HG02885 (cell line): ENCODE data around the gene ADIG.

Experiments
- ATAC-seq: cut with Tn5 transposase; IDR thresholded peaks from one replicate; pipeline ENCODE4 v1.9.1; 2021; ENCODE audit warnings: mild to moderate bottlenecking; ENCODE audit not compliant: unreplicated experiment, poor library complexity

The ADIG gene

DNA sequence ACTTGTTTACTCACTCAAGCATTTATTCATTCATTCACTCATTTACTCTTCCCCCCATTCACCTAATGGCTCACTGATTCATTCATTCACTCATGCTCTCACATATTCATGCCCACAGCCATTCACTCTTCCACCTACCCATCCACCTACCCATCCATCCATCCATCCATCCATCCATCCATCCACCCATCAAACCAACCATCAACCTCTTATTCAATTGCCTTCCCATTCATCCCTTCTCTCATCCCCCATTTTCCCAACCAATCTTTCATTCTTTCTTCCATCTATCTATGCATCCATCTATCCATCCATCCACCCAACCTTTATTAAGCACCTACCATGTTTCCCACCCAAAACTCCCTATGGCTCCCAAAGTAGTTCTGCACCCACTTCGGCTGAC, 19.1 kb downstream of the ADIG start:
- no peak for ATAC-seq

DNA sequence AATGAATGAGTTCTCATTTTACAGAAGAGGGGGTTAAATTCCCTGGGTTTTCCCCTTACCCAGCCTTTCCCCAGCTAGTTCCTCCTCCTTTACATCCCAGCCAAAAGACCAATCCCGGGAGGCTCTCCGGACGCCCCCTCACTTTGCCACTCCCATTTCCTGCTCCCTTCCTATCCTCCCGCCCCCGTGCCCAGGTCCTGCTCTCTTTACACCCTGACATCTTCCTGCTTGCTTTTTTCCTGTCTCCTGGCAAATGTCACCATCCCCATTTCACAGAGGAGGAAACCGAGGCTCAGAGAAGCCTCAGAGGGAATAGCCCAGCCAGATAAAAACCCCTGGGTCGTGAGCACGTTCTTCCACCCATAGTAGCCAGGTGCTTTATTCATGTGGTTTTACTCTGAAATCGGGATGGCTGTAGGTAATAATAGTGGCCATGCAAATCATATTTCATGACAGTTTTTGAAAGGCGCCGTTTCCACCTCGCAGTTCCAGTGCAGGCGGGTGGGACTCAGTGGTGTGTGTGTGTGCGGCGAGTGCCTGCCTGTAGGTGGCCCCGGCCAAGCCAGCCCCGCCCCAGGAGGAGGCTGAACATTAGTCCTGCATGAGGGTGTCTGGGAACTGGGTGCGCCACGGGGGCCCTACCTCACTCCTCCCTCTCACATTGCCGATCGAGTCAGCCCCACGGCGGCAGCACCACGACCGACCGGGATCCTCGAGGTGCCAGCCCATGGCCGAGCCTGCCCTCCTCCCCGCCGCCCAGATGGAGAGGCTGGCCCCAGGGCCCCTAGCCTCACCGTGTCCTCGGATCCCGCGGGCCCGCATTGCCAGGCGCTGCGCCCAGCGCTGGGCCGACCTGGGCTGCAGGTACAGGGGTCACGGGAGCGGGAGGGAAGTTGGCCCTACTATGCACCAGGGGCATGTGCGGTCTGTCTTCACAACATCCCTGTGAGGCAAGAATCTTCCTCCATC, 20.5 kb downstream of the ADIG start, which contains the start of gene ARHGAP40:
TSS of gene ARHGAP40 (plus strand) at position 594 of the 969 bp plus-strand sequence.
- ATAC-seq, result peak; percentile 48

DNA sequence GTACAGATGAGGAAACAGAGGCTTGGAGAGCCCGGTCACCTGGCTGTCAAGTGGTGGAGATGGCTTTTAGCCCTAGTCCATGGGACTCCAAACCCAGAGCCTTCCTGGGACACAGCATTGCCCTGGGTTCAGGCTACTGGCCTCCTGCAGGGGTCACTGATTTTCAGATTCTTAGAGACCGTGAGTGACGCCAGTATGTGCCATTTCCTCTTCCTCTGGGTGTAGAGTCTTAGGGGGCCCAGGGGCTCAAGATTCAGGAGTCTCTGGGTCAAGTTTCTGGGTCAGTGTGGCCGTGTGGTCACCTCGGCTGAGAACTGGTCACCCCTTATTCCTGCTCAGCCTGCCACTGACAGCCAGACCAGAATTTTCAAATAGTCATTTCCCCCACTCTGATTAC, 21.2 kb downstream of the ADIG start:
- no peak for ATAC-seq

DNA sequence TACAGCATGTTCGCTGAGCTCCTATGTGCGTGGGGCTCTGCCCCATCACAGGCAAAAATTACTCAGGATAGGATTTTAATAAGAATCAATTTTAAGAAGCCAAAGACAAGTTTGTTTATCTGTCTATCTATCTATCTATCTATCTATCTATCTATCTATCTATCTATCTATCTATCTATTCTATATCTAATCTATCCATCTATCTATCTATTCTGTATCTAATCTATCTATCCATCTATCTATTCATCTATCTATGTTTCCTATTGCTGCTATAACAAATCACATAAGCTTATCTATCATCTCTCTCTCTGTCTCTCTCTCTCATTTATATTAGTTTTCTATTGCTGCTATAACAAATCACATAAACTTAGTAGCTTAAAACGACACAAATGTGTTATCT, 22.3 kb downstream of the ADIG start:
- ATAC-seq, result no peak

DNA sequence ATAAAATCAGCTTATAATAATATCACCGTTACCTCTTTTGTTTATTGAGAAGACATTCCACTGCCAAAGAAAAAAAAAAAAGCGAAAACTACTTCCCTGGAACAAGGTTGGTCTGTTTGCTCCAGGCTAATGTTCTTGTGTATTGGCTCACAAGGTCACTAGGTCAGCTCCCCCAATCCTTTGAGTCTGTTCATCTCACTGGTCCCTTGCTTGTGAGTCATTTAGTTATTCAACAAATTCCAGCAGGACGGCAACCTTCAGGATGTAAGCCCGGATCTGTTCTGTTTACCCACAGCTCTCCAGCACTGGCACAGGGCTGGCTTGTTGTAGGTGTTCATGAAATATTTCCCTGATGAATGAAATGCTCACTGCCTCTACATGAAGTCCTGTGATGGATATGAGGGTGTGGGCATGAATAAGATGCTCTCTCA, 23.9 kb downstream of the ADIG start:
- no peak for ATAC-seq

DNA sequence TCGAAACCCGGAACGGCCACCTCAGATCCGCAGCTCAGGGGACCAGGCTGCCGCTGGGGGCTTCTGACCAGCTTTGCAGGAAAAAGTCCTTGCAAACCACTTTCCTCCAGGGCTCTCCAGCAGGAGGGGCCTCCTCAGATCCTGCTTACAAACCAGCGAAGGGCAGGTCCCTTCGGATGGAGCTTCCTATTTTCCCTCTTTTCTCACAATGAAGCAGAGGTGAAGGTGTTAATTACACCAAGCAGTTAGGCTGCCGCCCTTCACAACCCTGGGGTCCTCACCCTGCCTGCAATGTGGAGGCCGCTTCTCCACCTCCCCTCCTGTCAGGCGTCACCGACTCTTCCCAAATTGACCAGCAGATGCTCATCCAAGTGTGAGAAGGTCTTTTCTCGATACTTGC, 26.4 kb downstream of the ADIG start:
- no peak for ATAC-seq

DNA sequence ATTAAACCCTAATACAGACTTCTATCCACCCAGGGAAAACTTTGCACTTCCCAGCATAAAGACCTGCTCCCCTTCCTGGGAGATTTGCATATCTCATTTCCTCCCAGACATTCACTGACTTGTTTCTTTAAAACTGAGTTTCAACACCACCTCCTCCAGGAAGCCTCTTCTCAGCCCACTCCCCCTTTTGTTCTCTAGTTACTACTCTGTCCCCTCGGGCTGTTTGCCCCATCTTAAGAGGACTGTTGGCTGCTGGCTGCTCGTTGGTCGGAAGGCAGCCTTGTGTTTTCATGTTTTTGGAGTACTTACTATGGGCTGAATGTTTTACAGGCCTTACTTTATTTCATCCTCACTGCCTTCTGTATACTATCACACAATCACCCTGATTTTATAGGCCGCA, 27.2 kb downstream of the ADIG start:
- no peak for ATAC-seq

DNA sequence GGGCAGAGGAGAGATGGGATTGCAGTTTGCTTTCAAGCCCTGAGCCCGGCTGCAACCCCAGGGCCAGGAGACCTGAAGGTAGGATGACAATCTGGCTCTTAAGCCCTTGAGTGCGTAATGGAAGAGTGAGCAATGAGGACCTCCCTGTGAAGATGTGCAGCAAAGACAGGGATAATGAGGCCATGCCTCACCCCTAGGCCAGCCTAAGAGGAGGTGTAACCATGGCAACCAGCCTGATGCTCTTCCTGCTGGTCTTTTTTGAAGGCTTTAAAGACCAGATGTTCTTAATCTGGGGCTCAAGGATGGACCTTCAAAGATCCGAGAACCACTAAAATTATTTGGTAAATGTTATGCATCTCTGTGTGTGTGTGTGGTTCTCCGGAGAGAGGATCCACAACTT, 28.8 kb downstream of the ADIG start:
- ATAC-seq, result no peak

DNA sequence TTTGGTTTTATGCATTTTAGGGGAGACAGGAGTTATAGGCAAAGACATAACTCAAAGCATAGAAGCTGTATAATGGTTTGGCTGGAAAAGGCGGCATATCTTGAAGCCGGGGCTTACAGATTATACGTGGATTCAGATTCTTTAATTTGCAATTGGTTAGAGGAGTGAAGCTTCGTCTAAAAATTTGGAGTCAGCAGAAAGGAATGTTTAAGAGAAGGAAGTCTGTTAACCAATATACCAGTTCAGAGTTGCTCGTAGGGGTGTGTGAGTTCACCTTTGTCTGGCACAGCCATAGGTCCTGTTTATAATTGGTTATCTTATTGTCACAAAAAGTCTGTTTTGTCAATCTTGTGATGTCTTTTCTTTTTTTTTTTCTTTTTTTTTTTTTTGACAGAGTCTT, 29.5 kb downstream of the ADIG start:
- no peak for ATAC-seq

DNA sequence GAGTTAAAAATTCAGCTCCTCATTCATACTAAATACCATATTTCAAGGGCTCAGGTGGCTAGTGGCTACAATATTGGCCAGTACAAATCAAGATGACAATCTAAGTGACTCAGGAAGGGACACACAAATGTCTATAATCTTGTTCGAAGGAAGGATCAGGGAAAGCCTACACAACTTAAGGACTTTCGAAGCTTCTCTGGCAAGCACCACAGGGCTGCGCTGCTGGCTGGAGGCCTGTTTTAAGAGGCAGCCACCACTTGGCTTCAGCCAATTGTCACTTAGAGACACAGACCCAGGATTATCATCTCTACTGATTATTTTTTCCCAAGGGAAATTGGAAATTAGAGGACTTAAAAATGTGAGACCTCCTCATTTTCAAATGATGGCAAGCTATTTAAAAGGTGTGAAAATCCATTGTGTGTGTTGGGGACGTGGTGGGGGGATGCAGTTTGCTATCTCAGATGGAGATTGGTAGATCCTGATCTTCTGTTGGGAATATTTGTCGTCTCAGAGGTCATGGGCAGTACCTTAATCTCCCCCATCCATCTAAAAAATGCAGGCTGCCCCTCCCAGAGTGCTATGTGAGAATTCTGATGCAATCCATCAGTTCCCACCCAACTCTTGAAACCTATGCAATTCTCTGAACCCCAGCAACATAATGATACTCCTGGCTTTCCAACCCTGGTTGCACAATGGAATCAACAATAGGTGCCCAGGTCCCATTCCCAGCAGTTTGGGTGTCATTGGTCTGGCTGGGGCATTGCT, 31.9 kb downstream of the ADIG start:
- no peak for ATAC-seq

DNA sequence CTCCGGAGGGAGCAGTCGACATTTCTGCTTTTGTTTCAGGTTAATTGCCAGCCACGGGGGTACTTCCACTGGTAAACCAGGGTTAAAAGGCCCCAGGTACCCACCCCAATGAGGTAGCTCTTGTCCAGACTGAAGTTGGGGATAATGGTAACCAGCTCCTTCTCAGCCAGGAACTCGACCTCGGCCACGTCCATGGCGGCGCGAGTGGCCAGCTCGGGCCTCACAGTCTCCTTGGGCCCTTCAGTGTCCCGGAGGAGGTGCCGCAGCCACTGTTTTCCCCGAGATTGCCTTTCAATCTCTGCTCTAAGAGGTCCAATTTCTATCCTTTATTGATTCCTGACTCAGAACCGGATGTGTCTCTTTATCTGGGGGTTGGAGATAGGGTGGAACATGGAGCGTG, 34.3 kb downstream of the ADIG start:
- no peak for ATAC-seq

DNA sequence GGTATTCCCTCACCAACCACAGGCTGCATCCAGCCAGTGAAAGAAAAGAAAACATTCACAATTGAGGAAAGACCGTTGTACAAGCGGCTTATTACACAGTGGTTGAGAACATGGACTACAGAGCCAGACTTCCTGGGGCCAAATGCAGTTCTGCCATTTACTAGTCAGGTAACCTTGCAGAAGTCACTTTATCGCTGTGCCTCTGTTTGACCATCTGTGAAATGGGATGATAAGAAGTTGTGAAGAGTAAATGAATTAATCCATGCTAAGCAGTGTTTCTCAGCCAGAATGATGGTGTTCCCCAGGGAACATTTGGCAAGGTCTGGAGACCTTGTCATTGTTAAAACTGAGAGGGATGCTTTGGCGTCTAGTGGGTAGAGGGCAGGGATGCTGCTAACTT, 35.5 kb downstream of the ADIG start:
- no peak for ATAC-seq

DNA sequence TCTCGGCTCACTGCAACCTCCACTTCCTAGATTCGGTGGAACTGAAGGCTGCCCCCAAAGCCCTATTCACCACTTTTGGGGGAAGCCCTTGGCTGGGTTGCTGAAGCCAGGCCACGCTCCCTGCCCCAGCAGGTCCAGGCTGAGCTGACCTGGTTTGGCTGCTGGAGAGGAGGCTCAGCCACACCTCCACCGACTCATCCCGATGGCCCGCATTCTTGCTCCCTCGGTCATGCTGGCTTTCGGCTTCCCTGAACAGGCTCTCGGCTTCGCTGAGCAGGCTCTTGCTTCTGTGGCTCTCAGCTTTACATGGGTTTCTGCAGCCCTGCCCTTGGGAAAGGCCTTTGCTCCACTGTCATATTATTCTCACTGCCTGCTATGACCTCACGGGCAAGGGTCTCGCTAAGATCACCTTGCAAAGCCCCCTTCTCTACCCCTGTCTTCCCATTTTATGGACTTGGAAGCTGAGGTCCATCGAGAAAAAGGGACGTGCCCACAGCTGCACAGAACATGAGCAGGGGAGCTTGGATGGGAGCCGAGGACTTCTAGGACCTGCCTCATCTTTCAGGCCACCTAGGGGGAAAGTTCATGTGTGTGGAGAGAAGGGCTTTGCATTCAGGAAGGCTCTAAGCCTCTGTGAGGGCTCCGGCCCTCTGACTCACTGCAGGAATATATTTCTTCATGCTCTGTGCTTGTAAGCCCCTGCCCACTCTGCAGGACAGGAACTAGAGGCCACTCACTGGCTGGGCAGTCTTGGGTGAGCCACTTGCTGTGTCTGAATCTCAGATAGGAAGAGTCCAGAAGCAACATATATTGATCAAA, 36.2 kb downstream of the ADIG start:
- no peak for ATAC-seq

DNA sequence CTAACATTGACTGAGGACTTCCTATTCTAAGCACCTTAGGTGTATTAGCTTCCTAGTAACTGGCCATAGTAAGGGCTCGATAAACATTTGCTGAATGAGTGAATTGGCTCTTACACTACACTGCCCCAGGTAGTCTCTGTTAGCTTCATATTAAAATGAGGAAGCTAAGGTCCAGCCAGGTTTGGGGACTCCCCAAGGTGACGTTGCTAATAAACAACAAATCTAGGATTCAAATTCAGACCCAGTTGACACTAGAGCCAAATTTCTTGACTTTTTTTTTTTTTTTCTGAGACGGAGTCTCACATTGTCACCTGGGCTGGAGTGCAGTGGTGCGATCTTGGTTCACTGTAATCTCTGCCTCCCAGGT, 36.8 kb downstream of the ADIG start:
- ATAC-seq, result no peak

DNA sequence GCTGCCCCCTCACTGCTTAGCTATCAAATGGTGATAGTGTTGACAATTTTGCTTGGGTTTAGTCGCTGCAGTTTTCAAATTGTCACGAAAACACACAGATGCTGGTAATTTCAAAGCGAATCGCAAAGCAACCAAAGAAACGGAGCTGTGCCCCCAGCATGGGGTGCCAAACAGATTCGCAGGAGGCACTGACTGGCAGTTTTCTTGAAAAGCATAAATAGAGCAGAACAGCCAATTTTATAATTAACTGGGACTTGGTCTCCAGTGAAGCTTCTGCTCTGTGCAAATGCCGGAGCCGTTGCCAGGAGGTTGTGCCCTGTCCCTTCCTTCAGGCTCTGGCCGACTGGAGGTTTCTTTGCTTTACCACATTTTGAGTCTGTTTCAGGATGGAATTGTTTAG, 39.4 kb downstream of the ADIG start:
- no peak for ATAC-seq

DNA sequence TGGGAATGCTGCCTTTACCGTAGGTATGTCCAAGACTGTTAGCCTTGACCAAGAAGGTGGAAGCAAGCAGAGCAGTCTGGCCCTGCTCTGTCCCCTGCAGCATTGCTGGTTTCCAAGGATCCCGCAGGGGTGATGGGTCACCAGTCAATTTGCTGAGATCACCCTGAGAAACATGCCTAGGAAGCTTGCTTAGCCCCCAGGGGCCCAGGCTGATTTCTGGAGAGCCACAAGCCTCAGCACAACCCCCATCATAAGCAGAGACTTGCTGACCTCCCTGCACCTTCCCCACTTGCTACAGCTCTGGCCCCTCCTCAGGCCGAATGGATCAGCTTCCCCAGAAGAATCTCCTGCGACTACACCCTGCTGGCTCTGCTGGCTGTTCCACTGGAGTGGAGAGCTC, 42.1 kb downstream of the ADIG start:
- ATAC-seq, result no peak

DNA sequence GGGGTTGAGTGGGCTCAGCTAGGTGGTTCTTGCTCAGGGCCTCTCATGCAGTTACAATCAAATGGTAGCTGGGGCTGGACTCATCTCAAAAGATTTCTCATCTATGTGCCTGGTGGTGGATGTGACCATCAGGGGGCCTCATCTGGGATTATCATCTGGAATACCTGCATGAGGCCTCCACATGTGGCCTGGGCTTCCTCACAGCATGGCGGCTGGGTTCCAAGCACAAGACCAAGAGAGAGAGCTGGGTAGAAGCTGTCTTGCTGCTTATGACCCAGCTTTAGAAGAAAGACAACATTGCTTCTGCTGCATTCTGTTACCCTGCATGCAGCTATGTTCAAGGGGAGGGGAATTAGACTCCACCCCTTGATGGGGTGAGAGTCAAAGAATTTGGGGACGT, 43.1 kb downstream of the ADIG start:
- ATAC-seq, result no peak

DNA sequence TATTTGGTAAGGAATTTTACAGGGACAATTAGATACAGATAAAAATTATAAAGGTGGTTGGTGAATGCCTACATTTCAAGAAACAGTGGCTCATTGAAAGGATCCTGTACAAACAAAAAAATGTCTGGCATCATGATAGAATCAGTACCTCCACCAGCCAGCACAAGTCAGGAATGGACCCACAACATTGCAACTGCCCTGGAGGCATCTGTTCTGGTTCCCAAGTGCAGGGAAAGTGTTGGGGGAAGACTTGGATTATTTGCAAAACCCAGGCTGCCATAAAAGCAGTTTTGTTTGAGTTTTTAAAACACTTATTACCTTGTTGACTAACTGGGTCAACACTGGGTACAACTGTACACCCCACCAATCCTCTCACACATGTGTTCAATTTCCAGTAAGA, 44.9 kb downstream of the ADIG start:
- ATAC-seq, result no peak

DNA sequence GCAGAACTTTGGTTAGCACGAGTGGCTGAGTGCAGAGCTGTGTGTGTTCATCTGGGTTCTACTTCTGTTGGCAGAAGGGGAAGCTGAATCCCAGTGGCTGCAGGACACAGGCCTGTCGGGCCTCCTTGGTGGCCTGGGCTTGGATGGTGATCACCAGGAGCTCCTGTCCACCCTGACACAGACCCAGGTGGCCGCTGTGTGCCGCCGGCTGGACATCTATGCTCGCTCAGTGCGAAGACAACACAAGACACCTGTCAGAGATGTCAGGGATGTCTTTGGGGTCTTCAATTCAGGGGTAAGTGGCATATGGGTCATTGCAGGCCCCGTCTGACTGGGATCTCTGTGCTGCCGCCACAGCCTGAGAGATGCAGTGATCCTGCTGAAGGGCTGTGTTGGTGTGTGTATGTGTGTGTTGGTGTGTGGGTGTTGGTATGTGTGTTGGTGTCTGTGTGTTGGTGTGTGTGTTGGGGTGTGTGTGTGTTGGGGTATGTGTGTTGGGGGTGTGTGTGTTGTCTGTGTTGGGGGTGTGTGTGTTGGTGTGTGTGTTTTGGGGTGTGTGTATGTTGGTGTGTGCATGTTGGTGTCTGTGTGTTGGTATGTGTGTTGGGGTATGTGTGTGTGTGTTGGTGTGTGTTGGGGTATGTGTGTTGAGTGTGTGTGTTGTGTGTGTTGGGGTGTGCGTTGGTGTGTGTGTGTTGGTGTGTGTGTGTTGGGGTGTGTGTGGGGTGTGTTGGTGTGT, 46.1 kb downstream of the ADIG start:
- ATAC-seq, result no peak
